CD4-positive, alpha-beta T cell treated with Interleukin-21 for 1 hour (primary cell): ENCODE results near the gene RAD23A.

ENCODE experiments used
- DNase-seq: peaks from one replicate; pipeline ENCODE4 v3.0.0-alpha.2; 2020

RAD23A gene

DNA sequence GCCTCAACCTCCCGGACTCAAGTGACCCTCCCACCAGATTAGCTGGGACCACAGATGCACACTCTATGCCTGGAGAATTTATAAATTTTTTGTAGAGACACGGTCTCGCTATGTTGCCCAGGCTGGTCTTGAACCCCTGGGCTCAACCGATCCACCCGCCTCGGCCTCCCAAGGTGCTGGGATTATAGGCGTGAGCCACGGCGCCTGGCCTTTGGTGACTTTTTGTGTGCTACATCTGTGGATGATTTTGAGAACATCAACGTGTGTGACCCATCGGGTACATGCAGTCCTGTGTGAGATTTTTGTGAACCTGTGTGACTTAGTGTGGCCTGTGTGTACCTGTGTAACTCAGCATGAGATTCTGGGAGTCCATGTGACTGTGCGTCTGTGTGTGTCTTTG is 41.1 kb downstream of the RAD23A start:
- DNase-seq, result no peak

- DNase-seq, result no peak
Observed at GRCh38 chr19:12987190-12987589, 41.5 kb downstream of the RAD23A start.

DNA sequence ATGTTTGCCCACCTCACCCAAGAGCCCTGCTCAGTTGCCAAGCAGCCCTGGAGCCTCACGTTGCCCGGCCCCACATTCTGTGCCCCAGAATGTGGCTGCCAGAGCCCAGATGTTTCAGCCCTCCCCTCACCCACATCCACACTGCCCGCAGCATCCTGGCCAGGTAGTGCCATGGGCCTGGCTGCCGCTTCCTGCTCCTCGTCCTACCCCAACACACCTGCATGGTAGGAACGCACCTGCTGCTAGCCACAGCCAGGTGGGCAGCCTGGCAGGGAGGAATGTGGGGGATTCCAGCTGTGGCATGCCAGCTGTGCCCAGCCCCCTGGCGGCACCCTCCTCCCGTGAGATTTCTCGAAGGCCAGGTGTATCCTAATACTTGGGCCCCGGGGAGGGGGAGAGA is 42.1 kb downstream of the RAD23A start:
- DNase-seq, result no peak

DNA sequence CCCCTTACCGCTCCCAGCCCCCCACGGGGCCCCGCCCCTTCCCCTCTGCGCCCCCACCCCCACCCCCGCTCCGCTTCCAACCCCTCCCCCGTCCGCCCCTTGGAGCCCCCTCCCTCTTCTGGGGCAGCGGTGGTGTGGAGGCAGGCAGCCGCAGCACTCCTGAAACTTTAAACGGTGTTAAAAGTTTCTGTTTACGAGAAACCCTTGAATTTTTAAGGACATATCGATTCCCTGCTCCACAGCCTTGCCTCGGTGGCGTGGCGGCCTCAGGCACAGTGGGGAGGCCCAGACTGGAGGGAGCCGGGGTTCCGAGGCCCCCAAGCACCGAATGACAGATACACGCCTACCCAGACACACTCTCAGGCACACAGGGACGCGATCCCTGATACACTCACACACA is 44.8 kb downstream of the RAD23A start:
- no peak for DNase-seq

GRCh38 chr19:12990853-12991252 is 45.2 kb downstream of the RAD23A start:
- no peak for DNase-seq

- DNase-seq, result no peak
Observed at GRCh38 chr19:12991296-12991695, 45.6 kb downstream of the RAD23A start.

- DNase-seq, result no peak
Observed at GRCh38 chr19:12992729-12993128, 47.1 kb downstream of the RAD23A start.

- no peak for DNase-seq
Observed at GRCh38 chr19:12993562-12993961, 47.9 kb downstream of the RAD23A start.

DNA sequence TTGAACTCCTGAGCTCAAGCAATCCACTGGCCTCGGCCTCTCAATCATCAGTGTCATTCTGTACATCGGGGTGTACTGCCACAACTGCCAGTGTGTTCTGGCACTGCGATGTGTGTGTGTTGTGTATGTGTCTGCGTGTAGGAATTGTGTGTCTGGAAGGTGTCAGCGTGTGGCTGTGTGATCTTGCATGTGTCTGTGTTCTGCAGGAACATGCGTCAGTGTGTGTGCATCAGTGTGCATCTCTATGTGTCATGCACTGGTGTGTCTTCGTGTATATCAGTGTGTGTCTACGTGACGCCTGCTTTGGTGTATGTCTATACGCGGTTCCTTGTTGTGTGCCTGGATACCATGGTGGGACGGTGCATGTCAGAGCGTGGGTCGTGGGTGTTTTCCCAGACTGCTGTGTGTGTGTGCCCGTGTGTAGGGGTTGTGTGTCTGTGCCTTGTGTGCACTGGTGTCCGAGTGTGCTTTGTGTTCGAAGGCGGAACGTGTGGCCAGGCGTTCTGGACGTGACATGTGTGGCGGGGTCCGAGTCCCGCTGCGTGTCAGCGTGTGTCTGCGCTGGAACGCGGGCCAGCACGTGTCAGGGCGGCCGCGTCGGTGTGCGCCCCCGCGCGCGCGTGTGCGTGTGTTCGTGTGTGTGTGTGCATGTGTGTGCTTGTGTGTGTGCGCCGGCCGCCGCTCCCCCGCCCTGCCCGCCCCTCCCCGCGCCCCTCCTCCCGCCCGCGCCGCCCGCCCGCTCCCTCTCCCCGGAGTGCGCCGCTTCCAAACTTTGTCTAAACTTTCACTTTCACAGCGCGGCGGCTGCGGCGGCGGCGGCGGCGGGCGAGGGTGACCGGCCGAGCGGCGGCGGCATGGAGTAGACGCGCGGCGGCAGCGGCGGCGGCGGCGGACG is 49.3 kb downstream of the RAD23A start, which contains the start of gene NFIX:
Gene NFIX (plus strand): TSS at position 775 of the 895 bp plus-strand sequence. CDS start 363 bp downstream, outside the sequence.
- peak; percentile 73 for DNase-seq

DNA sequence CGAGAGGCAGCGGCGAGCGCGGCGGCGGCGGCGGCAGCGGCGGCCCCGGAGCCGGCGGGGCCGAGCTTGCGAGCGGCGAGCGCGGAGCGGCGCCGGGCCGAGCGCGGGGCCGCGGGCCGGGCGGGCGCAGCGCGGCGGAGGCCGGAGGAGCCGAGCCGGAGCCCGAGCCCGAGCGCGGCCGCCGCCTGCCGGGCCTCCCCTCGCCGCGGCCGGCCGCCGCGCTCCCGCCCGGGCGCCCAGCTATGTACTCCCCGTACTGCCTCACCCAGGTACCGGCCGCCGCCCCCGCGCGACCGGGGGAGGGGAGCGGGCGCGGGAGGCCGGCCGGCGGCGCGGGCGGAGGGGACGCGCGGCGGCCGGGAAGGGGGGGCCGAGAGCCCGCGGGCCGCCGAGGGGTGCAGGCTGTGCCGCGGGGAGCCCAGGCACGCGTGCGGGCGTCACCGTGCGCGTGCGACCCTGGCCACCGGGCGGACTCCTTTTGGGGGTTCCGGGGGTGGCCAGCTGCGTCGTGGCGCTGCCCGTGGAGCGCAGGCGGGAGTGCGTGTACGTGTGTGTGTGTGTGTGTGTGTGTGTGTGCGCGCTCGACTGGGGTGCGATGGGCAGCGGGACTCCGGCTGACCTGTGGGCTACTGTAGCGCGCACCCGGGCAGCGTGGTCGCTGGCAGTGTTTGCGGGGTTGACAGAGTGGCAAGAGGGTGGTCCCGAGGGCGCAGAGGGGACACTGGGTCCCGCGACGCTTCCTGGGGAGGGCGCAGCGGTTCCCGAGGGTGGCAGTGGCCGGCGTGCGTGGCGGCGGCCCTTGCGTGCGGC is 50.1 kb downstream of the RAD23A start:
- peak; percentile 12 for DNase-seq

DNA sequence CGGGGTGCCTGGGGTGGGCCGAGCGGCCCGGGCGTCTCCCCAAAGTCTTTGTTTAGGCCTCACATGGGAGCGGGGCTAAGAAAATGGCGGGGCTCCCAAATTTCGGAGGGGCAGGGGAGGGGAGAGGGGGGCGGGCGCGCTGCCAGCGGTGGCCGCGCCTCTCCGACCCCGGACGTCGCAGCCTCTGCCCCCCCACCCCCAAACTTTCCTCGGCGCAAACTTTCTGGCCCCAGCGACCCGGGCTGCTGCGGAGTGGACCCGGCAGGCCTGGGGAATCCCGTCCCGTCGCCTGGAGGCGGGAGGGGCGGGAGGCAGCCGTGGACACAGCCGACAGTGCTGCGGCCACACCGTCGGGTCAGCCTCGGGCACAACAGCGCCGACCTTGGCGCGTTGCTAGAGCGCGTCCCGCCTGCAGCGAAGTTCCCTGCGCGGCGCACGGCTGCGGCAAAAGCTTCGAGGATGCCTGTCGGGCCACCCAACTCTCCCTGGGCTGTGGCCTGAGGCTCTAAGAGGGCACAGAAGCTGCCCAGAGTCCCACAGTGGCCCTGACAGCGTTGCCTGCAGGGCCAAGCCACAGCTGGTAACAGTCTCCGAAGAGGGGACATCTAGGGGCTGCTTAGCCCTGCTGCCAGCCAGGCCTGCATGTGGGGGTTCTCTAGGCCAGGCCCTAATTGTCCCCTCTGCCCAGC is 50.9 kb downstream of the RAD23A start:
- DNase-seq, result no peak

DNA sequence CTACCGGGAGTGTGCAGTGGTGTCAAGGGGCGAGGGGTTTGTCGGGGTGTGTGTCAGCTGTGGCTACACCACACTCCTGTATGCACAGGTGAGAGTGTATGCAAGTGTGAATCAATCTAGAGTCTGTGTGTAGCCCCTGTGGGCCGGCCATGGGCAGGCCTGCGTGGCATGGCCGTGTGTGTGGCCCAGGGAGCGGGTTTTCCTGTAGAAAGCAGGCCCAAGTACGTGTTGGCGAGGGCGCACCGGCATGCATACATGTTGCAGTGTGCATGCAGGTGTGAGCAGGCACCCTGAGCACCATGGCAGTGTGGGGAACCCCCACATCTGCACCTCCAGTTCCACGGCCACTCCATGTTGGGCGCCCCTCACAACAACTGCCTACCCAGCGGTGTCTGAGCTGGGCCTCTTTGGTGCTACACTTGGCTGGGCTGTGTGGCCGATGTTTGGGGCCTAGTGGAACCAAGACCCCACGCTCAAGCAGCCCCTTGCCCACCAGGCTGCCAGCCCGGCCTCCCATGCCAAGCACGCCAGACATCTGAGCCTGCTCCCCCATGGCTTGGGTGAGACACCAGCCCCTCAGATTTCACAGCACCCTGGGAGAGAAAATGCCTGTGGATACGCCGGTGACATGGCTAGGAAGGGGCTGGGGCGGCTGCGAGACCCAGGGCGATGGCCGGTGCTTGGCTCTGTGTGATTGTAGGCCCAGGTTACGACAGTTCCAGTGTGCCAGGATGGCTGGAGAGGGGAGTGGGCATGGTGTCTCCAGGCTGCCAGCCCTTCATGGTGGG is 51.7 kb downstream of the RAD23A start:
- DNase-seq, result no peak

GRCh38 chr19:12997967-12998940 is 52.6 kb downstream of the RAD23A start:
- DNase-seq, result no peak

DNA sequence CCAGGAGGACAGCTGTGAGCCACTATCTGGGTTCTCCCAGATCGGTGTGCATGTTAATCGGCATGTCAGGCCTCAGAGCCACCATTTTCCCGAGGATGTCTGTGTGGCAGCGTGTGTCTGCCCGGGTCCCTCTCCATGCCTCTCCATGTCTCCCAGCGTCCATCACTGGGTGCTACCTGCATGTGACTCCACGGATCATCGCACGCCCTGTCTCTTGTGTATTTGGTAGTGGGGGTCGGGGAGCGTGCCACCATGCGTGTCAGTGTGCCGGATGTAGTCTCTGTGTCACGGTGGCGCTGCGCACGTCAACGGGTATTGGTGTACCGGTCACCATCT is 55.5 kb downstream of the RAD23A start:
- DNase-seq, result no peak

DNA sequence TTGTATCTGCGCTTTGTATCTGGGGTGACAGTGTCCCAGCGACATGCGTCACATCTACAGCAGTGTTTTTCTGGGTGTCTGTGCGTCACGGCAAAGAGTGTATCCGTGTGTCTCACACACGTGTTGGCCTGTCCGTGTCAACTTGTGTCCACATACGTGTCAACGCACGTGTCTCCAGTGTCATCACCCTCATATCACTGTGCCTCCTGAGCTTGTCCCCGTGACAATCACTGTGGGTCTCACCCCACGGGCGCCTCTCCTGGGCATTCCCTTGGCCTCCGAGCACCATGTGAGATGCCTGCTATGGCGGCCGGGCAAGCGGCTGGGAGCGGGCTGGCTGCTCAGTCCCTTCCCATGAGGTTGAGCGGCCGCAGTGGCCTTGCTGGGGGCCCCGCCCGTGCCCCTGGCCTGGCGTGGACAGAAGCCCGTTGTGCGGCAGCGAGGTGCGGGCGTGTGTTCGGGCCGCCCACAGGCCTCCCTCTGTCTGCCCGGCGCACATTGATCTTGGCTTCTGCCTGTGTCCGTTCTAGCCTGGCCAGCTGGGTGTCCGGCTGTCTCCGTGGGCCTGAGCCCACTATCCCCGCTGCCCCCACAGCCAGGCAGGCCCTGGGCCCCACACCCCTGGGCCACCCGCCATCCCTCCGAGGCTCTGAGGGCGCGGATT is 56.0 kb downstream of the RAD23A start:
- DNase-seq, result no peak

DNA sequence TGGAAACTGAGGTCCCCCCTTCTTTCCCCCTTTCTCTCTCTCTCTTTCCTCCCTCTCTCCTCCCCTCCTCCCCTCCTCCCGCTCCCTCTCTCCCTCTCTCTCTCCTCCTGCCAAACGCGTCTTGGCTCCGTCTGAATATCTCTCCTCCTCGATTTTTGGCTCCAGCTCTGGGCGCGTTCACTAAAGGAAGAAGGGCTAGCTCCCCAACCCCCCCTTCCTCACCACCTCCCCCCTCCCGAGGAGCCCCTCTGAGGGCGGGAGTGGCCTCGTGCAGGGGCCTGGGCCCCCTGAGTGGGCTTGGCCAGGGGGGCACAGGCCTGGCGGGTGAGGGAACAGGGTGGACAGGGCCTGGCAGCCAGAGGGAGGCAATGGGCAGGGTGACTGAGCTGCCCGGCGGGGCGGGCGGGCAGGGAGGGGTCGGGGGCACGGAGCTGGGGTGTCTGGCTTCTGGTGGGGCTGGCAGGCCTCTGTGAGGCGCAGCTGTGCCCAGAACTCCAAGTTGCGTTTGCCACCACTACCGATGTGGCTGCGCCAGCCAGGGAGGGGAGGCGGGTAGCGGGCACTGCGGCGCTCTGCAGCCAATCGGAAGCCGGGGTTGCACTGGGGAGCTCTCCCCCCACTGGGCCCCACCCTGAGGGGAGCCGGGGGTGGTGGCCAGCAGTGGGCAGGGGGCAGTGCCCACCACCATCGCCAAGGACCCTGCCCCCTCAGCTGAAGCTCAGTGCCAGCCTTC is 56.7 kb downstream of the RAD23A start:
- DNase-seq, result no peak

DNA sequence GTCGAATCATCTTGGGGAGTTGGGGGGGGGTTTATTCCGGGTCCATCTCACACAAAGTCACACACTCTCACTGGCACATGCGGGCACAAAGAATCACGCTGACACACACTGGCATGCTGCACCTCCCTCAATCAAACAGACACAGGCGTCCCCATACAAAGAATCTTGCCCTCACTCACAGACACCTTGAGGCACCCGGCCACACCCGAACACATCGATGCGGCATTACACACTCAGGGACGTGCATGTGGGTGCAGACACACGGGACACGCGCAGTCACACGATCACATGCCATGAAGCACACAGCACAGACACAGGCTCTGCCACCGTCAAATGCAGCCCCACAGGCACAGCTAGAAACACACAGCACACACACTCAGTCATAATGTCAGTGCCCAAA is 57.4 kb downstream of the RAD23A start:
- DNase-seq, result no peak
